HG03565 (cell line): ENCODE measurements around the gene SAC3D1.

Experiments
- ATAC-seq: cut with Tn5 transposase; IDR thresholded peaks from one replicate; pipeline ENCODE4 v1.9.1; 2021; ENCODE audit warnings: mild to moderate bottlenecking, moderate library complexity; ENCODE audit not compliant: unreplicated experiment

Gene SAC3D1

DNA sequence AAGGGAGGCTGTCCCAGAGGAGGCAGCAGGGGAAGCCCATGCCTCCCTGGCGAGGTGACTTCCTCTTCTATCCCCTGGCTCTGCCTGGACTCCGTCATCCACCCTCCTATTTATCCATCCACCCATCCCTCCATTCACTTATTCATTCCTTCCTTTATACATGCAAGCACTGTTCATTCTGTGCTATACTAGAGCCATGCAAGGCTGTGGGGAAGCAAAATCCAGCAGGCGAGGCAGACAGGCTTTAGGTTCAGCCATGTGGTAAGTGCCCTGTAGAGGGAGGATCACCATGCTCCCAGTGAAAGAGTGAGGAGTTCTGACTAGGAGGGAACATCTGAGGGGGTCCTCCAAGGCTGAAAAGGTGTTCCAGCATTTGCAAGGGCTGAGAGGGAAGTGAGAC, 18.5 kb downstream of the SAC3D1 start:
- no peak for ATAC-seq

DNA sequence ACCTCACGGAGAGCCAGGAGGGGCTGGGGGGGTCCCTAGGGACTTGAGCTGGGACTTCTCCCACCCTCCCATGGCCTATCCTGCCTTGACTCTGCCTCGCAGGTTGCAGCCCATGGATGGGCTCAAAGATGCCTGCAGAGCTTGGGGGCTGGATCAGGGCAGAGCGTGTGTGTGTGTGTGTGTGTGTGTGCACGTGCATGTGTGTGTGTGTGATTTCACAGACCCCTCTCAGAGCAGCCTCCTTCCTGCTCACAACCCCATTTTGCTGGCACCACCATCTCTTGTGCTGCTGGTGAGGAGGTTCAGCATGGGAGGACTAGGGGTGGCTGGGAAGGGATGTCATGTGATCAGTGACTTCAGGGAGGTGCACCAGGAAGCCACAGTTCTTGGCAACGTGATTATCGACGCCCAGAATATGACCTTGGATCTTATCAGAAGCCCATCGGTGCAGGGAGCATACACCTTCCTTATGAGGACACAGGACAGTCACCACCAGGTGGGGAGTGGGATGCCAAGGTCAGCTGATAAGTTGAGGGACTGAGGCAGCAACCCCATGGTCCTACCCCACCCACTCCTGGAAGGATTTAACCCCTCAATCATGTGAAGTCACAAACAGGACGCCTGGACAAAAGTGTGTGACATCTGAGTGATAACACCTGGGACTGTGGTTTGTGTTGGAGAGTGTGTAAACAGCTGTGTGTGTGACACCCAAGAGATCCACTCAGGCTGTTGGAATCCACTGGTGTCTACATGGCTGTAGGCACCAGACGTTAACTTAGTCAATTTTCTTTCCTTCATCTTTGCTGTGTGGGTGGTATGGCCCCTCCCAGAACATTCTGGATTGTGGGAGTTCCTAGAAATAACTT, 19.2 kb downstream of the SAC3D1 start:
- ATAC-seq = no peak

DNA sequence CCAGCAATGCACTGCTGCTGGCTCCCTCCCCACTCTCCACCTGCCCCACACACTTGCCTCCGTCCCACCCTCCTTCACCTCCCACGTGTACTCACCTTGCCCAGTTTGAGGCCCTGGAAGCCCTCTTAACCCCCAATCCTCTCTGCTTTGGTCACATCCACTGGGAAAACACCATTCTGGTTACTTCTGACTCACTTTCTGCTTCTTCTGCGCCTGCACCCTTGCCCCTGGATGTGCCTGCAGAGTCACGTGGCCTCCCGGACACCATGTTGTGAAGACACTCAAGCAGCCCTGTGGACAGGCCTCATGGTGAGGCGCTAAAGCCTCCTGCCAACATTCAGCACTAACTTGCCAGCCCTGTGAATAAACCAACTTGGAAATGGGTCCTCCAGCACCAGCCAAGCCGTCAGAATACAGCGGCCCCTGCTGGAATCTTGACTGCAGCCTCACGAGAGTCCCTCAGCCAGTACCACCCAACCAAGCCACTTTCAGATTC, 20.0 kb downstream of the SAC3D1 start:
- ATAC-seq = no peak

DNA sequence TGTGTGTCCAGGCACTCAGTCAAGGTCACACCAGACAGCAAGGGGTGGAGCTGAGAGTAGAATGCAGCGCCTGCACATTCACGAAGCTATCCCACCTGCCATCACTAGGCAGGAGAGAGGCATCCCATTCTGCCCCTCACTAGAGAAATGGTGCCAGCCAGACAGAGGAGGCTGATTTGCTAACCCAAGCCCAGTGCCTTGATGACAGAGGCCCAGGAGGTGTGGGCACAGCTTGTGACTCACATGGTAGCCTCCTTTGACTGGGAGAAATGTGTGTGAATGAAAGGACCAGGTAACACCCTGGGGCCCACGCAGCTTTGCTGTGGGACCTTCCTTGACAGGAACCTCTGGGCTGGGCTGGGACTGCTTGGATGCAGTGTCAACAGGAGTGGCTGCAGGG, 22.5 kb downstream of the SAC3D1 start:
- no peak for ATAC-seq

DNA sequence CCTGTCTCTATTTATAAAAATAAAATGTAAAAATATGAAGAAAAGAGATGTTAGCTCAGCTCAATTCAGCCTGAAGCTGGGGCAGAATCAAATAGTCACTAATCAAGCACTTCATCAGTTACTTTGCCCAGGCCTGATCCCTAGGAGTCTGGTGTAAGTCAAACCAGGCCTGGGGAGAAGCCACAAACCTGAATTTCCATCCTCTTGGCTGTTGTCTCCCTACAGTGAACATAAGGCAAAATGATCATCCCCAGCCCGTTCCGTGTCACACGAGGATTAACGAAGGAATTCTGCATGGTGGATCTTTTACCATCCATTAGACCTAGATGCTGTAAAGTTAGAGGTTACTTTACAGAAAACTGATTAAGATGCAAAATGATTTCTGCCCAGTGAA, 23.8 kb downstream of the SAC3D1 start:
- no peak for ATAC-seq

DNA sequence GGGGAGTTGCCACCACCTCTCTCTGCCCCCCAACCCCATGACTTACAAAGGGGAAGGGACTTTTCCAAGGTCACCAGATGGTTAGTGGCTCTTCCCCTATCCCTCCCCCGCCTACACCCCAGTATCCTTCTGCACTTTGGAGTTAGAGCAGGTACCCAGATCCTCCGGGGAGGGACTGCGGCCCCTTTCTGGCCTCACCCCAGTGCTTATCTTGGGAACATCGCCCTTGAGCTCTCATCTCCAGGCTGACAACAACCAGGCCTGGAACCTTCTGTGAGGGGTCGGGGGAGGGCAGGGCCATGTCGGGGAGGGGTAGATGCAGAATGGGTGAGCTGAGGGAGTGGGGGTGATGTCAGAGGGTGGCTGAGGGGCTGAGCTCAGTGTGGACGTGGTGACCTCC, 24.8 kb downstream of the SAC3D1 start:
- no peak for ATAC-seq

DNA sequence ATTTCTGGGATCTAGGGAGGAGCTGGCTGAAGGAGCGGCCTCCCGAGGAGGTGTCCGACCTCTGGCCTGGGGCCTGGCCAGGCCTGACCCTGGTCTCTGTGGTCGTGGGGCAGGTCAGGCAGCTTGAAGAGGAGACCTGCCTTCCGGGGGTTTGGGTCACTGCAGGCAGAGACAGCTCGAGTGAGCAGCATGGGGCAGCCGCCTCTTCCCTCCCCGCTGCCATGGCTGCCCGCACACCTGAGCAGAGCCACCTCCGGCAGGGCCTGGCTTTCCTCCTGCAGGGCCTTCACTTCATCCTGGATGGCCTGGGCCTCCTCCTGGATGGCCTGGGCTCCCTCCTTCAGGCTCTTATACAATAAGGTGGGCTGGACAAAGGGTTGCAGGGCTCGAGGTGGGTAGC, 25.3 kb downstream of the SAC3D1 start:
- no peak for ATAC-seq

DNA sequence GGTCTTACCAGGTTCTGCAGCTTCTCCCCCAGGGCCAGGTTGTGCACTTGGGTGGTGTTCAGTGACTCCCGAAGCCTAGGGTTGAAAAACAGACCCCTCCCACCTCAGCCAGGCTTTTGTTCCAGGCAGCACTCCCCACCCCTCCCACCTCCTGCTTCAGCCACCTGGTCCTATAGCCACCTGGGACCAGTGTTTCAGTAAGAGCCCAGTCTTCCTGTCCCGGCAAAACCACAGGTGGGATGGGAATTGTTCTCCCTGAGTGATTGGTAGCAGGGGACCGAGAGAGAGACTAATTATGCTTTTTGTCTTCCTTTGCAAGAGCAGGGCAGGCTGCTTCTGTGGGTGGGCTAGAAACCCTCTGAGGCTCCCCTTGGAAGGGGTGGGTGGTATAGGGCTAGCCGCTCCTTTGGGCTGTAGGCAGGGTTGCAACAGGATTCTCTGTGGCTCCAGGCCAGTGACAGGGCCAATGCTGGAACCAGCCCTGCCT, 25.8 kb downstream of the SAC3D1 start:
- no peak for ATAC-seq

DNA sequence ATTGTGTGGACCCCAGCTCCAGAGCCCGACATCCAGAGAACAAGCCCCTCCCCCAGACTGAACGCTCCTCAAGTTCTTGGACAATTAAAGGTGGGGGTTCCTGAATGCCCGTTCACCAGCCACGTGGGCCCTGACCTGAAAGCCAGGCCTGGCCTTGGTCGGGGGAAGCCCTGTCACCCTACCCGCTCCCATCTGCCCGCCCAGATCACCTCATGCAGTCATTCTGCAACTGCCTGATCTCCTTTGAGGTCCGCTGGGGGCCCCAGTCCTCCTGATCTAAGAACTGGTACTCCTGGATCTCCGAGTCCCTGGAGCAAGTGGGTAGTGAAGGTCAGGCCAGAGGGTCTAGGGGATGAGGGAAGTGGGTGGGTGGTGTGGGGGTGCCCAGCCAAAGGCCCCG, 26.4 kb downstream of the SAC3D1 start:
- no peak for ATAC-seq

DNA sequence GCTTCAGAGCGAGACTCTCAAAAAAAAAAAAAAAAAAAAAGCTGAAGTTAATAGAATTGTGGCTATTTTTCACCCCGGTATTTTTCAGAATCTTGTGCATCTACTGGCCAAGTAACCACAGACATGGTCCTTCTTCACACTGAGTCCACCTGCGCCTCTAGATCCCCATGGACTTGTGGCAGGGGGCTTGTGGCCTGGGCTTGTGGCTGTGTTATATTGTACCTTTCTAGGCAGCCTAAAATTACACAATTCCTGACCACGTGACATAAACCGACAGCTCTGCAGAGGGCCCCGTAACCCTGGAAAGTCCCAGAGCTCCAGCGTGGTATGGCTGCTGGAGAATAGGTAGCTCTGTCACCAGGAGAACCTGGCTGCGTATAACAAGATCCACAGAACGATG, 28.2 kb downstream of the SAC3D1 start:
- ATAC-seq = no peak

DNA sequence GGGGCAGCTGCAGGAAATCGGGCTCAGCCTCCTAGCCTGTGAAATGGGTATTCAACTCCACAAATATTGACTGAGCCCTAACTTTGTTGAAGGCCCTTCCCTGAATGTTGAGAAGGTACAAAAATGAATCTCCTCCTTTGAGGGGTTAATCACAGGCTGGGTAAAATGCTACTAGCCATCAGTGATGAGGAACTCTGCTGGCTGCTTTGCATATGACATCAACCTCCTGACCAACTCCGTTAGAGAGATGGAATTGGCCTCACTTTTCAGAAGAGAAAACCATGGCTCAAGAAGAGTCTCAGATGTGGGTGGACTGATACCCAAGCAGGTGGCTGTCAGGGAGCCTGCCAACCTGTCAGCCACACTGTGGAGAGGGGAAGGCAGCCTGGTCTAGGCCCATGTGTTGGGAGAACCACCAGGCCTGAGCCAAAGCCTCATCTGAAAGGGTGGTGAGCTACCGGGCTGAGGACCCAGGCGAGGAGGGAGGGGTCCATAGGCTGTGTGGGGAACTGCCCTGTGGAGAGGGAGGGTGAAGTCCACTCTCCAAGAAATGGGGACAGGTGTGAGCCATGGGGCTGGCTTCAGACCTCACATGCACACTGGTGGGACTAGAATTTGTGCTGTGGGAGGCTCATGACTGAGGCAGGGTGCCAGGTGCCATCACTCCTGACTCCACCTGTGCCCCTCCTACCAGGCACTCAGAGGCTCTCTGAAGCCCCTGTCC, 31.1 kb downstream of the SAC3D1 start:
- no peak for ATAC-seq

DNA sequence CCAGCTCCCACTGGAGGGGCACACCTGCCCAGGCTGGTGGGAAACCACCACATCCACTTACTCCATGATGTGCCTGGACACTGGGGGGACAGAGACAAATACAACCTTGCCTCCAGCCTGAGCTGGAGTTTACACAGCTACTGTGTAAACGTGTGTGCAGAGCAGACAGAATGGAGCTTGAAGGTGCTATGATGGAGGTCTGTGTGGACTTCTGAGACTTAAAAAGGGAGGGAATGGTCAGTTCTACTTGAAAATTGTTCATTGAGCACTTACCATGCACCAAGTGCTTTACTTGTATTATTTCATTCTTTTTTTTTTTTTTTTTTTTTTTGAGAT, 31.6 kb downstream of the SAC3D1 start:
- ATAC-seq = no peak

DNA sequence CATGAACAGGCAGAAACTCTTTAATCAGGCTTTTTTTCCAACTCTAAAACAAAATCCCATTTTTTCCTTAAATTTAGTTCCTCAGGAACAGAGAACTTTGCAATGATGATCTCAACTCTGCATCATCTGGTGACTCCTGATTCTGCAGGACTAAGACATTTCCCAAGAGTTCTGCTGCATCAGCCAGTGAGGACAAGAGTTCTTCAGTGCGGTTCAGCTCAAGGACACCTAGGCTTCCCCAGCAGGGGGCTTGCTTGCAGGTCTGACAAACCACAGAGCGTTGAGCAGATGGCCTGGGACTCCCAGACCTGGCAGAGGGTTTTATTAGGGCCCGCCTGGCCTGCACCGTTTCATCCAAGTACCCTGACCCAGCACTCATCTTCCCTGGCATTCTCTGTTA, 36.4 kb downstream of the SAC3D1 start:
- no peak for ATAC-seq

DNA sequence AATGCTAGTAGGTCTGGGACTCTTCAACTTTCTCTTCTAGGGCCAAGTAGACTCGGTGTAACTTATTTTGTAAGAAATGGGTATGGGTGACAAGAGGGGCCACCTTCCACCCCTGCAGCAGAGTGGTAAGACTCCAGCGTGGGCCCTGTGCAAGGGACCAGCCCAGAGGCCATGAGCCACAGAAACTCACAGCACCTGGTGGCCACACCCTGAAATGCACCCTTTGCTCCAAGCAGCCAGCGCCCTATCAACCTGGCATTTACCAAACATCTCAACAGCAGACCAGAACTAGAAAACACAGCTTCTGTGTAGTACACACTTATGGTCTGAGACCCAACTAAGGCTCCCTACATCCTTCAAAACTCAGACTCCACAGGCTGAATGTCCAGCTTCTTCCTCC, 37.1 kb downstream of the SAC3D1 start:
- ATAC-seq = no peak

DNA sequence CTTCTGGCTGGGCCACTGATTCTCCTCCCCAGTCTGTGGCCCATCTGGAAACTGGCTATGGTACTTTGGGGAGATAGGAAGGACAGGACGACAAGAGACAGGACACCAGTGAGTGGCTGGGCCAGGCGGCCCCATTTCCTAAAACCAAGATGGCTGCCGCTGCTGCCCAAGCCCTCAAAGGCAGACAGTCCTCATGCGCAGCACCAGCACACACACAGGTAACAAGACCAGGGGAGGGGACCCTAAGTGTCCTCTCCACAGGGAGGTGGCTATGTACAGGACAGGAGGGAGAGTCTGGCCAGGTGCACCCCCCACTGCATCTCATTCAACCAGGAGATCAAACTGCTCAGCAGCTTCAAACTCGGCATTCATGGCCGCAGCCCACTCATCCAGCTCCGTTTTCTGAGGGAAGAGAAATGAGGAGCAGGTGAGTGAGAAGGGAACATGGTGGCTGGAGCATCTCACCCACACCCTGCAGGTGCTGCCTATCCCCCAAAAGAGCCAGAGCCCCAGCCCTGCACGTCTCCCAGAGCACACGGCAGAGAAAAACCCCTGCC, 37.9 kb downstream of the SAC3D1 start:
- no peak for ATAC-seq

DNA sequence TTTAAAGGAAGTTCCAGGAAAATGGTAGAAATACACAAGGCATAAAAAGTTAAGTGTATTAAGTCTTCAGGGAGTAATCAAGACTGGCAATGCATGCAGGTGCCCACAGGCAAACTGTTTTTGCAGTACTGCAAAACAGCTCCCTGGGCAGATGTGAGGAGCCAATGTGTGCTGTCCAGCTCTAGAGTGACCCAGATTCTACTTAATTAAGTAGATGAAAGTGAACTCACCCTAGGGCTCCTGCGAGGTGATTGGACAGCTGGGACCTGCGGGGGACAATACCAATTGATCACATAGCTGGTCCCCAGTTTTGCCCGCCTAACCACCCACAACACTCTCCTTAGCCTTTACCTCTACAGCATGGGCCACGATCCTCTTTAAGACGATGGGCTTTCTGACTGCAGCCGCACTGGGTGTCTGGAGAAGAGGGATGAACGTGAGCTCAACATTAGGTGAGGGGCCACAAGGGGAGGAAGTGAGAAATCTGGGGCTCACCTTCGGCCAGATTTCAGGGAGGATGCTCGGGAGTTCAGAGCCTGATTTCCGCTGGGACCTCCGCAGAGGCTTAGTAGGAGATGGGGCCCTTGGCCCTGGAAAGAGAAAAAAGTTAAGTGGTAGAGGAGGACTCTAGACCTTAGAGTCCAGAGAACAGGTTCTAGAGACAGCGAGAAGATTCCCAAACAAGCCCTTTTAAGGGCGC, 42.3 kb downstream of the SAC3D1 start:
- peak; percentile 12 for ATAC-seq

DNA sequence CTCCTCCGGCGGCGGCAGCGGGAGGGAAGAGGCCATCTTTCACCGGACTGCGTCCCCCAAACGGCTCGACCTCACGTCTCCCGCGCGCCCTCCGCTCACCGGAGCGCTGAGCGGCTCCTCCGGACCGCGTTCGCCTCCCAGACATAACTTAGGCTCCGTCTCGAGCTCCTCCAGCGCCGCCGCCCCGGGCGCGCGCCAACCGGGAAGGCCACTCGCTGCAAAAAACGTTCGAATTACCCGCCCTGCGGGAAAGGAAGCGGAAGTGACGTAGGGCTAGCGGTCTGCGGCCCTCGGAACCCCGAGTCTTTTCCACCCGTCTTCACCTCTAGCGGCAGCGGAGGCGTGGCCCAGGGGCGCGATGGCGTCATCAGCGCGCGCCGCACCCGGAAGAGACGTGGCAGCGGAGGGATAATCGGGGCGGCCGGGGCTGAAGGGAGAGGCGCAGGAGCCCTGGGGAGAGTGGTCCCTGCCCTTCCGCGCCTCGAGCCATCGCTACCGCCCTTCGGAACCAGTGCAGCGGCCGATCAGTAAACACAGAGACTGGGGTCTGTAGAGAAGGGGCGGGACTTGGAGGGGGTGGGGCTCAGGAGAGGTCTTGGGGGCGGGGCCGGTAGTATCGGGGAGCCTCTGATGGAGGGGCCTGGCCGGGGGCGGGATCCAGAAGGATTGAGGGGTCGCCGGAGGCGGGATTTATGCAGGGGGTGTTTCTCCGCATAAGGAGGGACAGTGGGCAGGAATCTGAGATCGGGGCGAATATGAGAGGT, 43.0 kb downstream of the SAC3D1 start, which contains the start of the genes CDCA5 and ZFPL1:
Gene CDCA5 (minus strand): TSS at position 207 of the 764 bp plus-strand sequence. CDS start 62 bp downstream, at position 145.
Gene ZFPL1 (plus strand): TSS at position 389 of the 764 bp plus-strand sequence. CDS start 477 bp downstream, outside the sequence.
- ATAC-seq = peak; percentile 82

DNA sequence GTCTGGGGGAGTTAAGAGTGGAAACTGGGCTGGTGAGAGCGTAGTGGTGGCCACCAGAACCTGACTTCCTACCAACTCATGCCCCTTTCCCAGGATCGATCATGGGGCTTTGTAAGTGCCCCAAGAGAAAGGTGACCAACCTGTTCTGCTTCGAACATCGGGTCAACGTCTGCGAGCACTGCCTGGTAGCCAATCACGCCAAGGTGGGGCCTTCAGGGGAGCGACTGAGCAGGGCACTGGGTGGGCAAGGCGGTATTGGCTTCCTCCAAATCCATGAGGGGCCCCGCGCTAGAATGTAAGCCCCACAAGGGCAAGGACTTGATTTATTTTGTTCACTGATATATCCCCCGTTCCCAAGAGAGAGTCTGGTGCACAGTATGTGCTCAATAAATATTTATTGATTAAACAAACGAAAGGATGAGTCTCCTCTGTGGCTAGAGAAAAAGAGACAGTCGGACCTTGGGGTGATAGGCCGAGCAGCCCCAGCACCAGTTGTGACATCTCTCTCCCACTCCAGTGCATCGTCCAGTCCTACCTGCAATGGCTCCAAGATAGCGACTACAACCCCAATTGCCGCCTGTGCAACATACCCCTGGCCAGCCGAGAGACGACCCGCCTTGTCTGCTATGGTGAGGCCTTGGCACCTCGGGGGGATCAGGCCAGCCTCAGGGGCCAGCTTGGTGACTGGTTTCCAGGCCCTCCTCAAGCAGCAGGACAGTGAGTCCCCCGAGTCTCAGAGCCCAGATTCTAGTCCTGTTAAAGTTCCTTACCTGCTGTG, 43.8 kb downstream of the SAC3D1 start:
- ATAC-seq = no peak

DNA sequence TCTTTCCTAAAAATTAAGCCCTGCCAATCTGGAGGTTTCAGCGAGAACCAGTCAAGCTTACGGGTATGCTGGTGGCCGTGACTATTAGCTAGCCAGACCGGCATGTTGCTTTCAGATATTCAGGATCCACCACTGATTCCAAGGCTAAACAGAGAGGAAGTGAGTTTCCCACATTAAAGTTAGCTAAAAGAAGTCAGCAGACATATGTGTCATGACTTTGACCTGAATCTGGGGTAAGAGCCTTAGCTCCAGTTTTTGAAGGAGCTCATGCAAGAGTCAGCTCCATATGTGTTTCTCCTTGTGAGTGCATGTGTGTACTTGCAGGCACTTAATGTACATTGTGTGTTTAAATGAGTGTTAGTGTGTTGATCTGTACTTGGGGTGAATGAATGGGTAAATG, 44.4 kb downstream of the SAC3D1 start:
- ATAC-seq = no peak
